22Rv1 (cell line): ENCODE data around the gene PDZD7.

ENCODE experiments used
- H3K27ac ChIP-seq: fragments of 450-650 bp; 2 replicates; pipeline ENCODE4 v1.5.1; 2017
- CTCF ChIP-seq: fragments of 450-650 bp; IDR thresholded peaks from 2 replicates; pipeline ENCODE4 v1.5.1; 2017; ENCODE audit warnings: mild to moderate bottlenecking
- ZFX ChIP-seq: fragments of 450-650 bp; IDR thresholded peaks from 2 replicates; pipeline ENCODE4 v1.6.1; 2017; ENCODE audit warnings: antibody characterized with exemption, borderline replicate concordance

Gene PDZD7

GRCh38 chr10:101021239-101021638 lies 9.7 kb downstream of the PDZD7 start:
- TF ChIP-seq CTCF (no peak), ZFX (no peak)
- no peak overlapping the region for H3K27ac ChIP-seq

- H3K27ac ChIP-seq, result no peak overlapping the region
- TF ChIP-seq ZFX (no peak), CTCF (no peak)
These were observed 10.4 kb downstream of the PDZD7 start for GRCh38 chr10:101020427-101021075.

- no peak overlapping the region for H3K27ac ChIP-seq
- TF ChIP-seq ZFX, result no peak
- TF ChIP-seq CTCF, result no peak
These were observed 11.6 kb downstream of the PDZD7 start for GRCh38 chr10:101019440-101019703.

GRCh38 chr10:101018600-101019439 lies 12.1 kb downstream of the PDZD7 start:
- no peak overlapping the region for H3K27ac ChIP-seq
- no peak for TF ChIP-seq ZFX
- TF ChIP-seq CTCF, result peak; percentile 93

- TF ChIP-seq ZFX (no peak), CTCF (no peak)
- no peak overlapping the region for H3K27ac ChIP-seq
These were observed 12.8 kb downstream of the PDZD7 start for GRCh38 chr10:101018118-101018599.

GRCh38 chr10:101016814-101017213 lies 14.1 kb downstream of the PDZD7 start:
- no peak overlapping the region for H3K27ac ChIP-seq
- no peak for TF ChIP-seq CTCF
- TF ChIP-seq ZFX, result no peak

GRCh38 chr10:101015582-101015973 lies 15.4 kb downstream of the PDZD7 start:
- no peak overlapping the region for H3K27ac ChIP-seq
- no peak for TF ChIP-seq ZFX
- TF ChIP-seq CTCF, result no peak
